KG1 (cell line): Measurements from ENCODE around the gene TNRC6C.

ENCODE experiments used
- DNase-seq: peaks from one replicate; lab custom pipeline; 2025; lab: John Stamatoyannopoulos, UW

TNRC6C gene

GRCh38 chr17:78016852-78017251, 58.3 kb downstream of the TNRC6C start:
- DNase-seq: no peak

DNA sequence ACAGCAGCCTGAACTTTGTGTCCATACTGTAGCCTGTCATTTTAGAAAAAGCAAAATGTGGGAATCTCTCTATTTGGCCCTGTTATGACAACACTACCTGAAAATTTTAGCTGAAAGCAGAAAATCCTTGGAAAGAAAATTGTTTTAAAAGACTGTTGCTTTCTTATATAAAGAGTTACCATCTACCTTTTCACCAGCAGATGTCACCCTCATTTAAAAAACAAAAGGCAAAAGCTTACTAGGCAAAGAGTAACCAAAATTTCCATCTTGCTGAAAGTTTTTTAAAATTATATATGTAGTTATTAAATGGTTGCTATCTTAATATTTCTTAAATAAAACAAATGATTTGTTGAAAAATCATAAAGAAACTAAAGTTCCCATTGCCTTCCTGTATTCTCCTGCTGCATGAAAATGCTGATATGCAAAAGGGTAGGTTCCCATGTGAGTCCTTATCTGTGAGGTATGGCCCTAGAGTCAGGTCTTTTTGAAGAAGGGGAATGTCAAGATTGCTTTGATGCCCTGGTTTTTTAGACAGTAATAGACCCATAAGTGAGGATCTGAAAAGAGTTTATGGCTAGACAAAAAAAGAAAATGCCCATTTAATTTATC, 61.0 kb downstream of the TNRC6C start:
- DNase-seq: no peak

DNA sequence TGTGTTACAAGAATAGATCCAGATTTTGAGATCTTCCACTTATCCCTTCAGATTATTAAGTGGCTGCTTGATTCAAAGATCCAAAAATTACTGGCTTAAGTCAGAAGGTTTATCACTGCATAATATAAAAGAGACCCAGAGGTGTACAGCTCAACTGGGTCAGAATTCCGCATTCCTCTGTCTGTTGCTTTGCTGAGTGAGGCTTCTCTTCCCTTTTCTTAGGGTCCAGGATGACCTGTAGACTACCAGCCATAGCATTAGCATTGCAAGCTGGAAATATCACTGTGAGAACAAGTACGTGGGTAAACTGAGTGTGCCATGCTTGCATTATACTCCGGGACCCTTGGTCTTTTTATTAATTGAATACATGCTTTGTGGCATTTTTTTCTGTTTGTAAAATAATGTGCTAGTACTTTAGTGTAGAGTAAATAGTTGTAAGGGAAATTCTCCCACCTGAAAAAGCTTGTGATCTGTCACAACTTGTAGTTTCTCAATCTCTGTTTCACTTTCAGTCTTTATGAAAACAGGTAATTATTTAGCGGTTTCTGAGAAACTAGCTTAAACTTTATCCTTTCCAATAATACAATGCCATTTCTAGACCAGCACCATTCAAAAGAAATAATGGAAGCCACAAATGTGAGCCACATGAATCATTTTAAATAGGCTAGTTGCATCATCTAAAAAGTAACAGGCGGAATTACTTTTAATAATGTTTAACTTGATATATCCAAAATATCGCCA, 61.6 kb downstream of the TNRC6C start:
- no peak for DNase-seq

- DNase-seq: no peak
Measured at GRCh38 chr17:78020717-78021108, 62.2 kb downstream of the TNRC6C start.

GRCh38 chr17:78022425-78022824, 63.9 kb downstream of the TNRC6C start:
- DNase-seq: no peak

DNA sequence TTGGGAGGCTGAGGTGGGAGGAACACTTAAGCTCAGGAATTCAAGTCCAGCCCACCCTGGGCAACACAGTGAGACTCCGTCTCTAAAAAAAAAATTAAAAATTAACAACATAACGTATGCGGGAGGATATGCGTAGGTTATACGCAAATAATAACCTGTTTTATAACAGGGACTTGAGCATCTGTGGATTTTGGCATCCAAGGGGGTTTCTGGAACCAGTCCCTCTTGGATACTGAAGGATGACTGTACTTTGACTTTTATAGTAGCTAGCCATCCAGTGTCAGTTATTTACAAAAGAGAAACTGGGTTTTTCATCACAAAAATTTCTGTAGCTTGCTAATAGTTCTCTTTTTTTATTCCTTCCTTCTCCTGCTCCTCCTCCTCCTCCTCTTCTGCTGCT, 64.5 kb downstream of the TNRC6C start:
- no peak for DNase-seq

GRCh38 chr17:78026381-78026780, 67.9 kb downstream of the TNRC6C start:
- no peak for DNase-seq

GRCh38 chr17:78027121-78027520, 68.6 kb downstream of the TNRC6C start:
- DNase-seq: no peak

DNA sequence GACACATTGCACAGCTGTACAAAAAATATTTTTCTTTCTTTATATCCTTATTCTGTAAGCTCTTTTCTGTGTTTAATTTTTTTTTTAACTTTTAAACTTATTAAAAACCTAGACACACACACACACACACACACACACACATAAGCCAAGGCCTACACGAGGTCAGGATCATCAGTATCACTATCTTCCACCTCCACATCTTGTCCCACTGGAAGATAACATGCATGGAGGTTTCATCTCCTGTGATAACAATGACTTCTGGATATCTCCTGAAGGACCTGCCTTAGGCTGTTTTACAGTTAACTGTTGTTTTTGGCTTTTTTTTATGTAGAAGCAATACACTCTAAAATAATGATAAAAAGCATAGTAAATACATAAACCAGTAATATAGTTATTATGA, 71.2 kb downstream of the TNRC6C start:
- no peak for DNase-seq

- no peak for DNase-seq
Measured at GRCh38 chr17:78031435-78031834, 72.9 kb downstream of the TNRC6C start.

DNA sequence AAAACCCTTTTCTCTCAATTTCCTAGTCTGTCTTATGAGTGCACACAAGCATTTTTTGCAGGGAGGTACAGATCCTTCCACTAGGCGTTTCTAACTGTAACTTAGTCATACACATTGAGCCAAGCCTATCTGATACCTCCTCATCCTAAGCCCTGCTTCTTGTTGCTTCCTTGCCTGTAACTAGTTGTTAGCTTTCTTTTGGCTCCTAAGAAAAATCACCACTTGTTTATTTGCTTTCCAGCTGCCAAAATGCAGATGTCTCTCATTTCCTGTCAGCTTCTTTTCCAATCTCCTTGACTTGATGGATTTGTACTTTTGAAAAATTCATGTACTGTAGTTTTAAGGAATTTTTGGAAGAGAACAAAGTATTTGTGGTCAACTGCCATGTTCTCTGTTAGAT, 73.7 kb downstream of the TNRC6C start:
- no peak for DNase-seq

- DNase-seq: no peak
Measured at GRCh38 chr17:78034429-78035091, 76.1 kb downstream of the TNRC6C start.

DNA sequence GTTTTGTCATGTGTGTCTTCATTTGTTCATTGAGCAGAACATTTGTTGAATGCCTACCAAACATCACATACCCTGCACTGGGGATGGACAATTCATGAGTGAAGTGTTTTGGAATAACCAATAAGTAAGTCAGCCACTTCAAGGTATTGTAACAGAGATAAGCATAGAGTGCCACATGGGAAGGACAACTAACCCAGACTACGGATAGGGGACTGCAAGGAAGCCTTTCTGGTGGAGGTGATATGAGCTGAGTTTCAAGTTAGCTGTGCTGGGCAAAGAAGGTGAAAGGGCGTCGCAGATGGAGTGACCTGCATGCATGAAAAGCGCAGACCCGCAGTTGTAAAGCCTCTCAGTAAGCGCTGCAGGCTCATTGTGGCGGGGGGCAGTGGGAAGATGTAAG, 78.8 kb downstream of the TNRC6C start:
- no peak for DNase-seq

DNA sequence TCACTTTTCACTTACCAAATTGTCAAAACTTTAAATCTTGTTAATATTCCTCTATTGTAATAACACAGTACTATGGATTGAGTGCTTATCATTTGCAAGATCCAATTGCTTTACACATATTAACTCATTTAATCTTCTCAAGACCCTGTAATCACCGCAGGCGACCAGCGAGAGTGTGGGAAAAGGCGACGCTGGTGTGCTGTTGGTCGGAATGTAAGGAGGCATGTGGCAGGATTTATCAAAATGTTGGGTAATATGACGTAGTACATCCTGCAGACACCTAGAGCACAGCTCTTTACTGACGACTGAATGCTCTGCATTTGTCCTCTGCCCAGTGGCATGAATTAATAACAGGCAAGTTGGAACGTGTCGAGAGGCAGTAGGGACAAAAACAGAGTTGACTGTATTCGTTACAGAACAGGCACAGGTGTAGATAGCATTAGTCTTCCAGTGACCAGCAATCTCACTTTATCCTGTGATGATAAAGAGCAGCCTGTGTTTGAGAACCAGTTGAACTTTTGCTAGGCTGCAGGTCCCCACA, 80.3 kb downstream of the TNRC6C start:
- DNase-seq: no peak

DNA sequence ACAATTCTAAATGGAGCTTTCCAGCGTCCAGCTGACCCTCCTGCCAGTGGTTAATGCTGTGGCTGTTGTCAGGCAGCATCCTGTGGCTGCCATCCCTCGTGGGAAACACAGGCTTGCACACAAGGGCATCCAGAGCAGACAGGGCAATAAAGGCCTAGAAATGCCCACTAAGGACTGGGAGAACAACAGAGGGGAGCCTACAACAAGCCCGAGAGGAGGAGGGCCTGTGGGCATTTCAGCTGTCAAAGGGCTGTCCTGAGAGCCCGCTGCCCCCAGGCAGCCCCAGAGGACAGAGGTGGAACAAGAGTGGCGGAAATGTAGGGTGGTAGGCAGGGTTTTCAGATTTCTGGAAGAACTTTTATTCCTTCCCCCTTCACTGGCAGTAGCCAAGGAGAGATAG, 81.1 kb downstream of the TNRC6C start:
- no peak for DNase-seq

DNA sequence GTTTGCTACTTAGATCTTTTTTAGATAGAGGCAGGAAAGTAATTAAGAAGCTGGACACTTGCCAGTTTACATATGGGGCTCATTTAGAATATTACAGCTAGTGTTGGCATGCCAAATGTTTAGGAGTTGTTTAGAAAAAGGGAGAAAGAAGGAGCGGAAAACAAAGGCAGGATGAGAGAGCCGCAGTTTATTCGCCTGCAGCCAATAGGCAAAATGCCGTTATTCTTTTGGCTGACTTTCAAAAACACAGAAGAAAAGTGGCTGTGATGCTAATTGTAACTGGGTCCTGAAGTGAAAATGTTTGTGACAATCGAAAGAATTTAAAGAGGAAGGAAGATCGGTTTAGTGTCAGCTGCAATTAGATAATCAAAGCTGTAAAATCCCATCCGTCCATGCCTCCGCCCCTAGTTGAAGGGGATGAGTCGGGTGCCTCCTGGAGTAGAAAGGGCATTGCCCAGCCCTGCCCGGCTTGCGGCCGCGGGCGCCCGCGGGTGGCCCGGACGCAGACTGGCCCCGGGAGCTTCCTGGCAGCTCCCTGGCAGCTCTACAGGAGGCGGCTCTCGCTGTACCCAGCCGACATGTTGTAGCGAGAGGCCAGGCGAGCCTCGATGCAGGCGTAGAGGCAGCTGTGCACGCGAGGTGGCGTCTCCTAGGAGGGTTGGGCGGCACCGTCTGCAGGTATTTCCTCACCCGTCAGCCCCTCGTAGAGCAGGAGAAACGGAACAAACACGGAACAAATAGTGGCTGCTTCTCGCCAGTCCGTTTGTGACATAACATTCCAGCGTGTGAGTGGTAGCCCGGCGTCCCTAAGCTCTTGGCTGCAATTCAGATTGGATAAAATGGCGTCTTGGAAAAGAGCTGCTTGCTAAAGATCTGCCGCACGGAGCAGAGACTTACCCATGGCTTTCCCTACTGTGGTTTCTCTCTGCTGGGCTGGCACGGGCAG, 82.2 kb downstream of the TNRC6C start:
- DNase-seq: no peak

- DNase-seq: no peak
Measured at GRCh38 chr17:78041386-78042179, 83.1 kb downstream of the TNRC6C start.

DNA sequence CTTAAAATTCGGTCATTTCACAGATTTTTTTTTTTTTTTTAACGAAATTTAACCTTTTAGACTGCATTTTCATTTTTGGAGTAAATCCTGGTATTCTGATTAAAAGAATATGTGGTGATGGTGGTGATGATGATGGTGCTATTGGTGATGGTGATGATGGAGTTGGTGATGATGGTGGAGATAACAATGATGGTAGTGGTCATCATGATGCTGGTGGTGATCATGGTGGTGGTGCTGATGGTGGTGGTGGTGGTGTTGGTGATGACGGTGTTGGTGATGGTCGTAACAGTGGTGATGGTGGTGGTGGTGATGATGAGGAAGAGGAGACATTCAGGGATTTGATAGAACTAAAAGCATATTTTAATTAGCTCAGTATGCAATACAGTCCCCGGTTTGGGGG, 84.0 kb downstream of the TNRC6C start:
- no peak for DNase-seq

DNA sequence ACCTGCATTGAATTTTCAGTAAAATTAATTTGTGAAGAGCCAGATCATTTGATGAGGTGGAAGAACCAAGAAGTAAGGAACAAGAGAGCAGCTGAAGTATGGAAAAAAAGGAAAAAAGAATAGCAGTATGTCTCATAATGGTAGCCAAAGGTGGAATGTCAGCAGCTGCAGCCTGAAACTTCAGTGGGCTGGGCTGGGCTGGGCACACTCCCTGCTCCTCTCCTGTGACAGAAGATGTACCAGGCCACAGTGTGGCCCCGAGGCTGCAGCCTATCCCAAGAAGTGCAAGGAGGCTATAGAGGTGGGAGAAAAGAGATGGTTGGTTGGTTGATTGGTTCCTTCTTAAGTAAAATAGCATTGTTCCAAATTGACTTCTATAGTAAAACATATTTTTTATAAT, 84.5 kb downstream of the TNRC6C start:
- DNase-seq: no peak

DNA sequence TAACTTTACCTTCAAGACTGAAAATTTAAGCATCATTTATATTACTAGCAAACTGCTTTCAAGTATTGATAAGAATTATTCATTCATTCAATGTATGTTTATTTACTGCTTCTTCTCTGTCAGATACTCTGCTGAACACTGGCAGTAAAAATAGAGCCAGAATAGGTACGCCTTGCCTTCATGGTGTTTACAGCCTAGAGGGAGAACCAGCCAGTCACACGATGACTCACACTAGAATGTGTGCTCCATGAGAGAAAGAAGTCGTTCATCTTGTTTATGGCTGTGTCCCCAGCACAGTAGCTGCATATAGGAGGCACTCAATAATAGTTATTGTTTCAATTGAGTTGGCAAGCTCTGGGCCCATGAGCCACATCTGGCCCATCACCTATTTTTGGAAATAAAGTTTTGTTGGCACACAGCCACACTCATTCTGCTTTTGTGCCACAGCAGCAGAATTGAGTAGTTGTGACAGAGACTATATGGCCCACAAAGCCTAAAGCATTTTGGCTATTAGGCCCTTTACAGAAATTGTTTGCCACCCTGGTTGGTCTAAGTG, 85.9 kb downstream of the TNRC6C start:
- no peak for DNase-seq

DNA sequence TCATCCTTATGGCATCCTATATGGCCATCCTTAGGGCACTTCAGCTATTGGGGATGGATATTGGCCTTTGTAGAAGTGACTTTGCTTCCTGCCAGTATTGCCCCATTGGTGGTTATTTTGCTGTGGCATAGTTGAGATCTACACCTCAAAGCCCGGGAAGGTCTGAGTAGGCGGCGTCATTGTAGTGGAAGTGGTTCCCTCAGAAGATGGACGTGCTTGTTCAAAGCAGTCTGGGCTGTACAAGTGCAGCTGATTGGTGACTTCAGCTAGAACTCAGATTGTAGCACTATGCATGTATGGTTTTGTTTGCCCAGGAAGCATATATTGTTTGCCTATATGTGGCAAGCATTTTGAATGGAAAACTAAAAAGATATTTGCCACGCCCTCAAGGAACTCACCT, 86.8 kb downstream of the TNRC6C start:
- DNase-seq: no peak
